Loucy (cell line): Measurements from ENCODE around the gene VCAN.

Source experiments
- H2AFZ ChIP-seq: fragments of 200-600 bp; sonication (generic); 2 replicates; pipeline ENCODE4 v1.6.0; 2016; ENCODE audit warnings: antibody characterized with exemption, mild to moderate bottlenecking, low read length, moderate library complexity
- H3F3A ChIP-seq: fragments of 200-600 bp; 2 replicates; pipeline ENCODE4 v1.6.0; 2016; ENCODE audit warnings: antibody characterized with exemption, low read depth, mild to moderate bottlenecking
- H3K27me3 ChIP-seq: fragments of 200-600 bp; sonication (generic); 2 replicates; pipeline ENCODE4 v1.6.1; 2014; ENCODE audit warnings: low read length, mild to moderate bottlenecking; ENCODE audit not compliant: insufficient read depth, poor library complexity, severe bottlenecking
- H3K36me3 ChIP-seq: fragments of 200-600 bp; sonication (generic); 2 replicates; pipeline ENCODE4 v1.6.1; 2016; ENCODE audit warnings: low read length; ENCODE audit not compliant: insufficient read depth
- H3K4me1 ChIP-seq: fragments of 200-600 bp; sonication (generic); 2 replicates; pipeline ENCODE4 v1.5.1; 2014; ENCODE audit warnings: low read length, mild to moderate bottlenecking; ENCODE audit not compliant: insufficient read depth, poor library complexity, severe bottlenecking
- H3K4me2 ChIP-seq: fragments of 200-600 bp; sonication (generic); 2 replicates; pipeline ENCODE4 v1.6.0; 2014; ENCODE audit warnings: antibody characterized with exemption, low read length, low read depth, mild to moderate bottlenecking; ENCODE audit not compliant: poor library complexity, severe bottlenecking
- H3K4me3 ChIP-seq: fragments of 200-600 bp; sonication (generic); 2 replicates; pipeline ENCODE4 v1.5.1; 2014; ENCODE audit warnings: low read length, mild to moderate bottlenecking, mixed read lengths; ENCODE audit not compliant: poor library complexity, severe bottlenecking
- H3K79me2 ChIP-seq: fragments of 200-600 bp; sonication (generic); 2 replicates; pipeline ENCODE4 v1.6.1; 2014; ENCODE audit warnings: low read length; ENCODE audit not compliant: insufficient read depth
- H3K9ac ChIP-seq: fragments of 200-600 bp; sonication (generic); 2 replicates; pipeline ENCODE4 v1.6.0; 2014; ENCODE audit warnings: mild to moderate bottlenecking, low read depth, low read length, moderate library complexity; ENCODE audit not compliant: poor library complexity, severe bottlenecking
- H3K9me2 ChIP-seq: fragments of 200-600 bp; sonication (generic); replicated peaks from 2 replicates; pipeline ENCODE4 v1.6.1; 2016; ENCODE audit warnings: low read depth, low read length, mixed read lengths
- H3K9me3 ChIP-seq: fragments of 200-600 bp; sonication (generic); 2 replicates; pipeline ENCODE4 v1.6.1; 2014; ENCODE audit warnings: mild to moderate bottlenecking, antibody characterized with exemption, low read length, low read depth; ENCODE audit not compliant: insufficient read depth
- H4K20me1 ChIP-seq: fragments of 200-600 bp; sonication (generic); 2 replicates; pipeline ENCODE4 v1.6.0; 2014; ENCODE audit warnings: antibody characterized with exemption, low read length, mild to moderate bottlenecking; ENCODE audit not compliant: insufficient read depth, poor library complexity, severe bottlenecking
- EZH2phosphoT487 ChIP-seq: fragments of 200-600 bp; IDR thresholded peaks from 2 replicates; pipeline ENCODE4 v1.6.1; 2018; ENCODE audit warnings: antibody characterized with exemption, mild to moderate bottlenecking, moderate library complexity, borderline replicate concordance
- TF ChIP-seq, protein P1 (sequence below): fragments of 200-600 bp; sonication (generic); conservative IDR thresholded peaks from 2 replicates; pipeline ENCODE4 v1.5.1; 2014; ENCODE audit warnings: mild to moderate bottlenecking, antibody characterized with exemption, low read length

The VCAN gene

DNA sequence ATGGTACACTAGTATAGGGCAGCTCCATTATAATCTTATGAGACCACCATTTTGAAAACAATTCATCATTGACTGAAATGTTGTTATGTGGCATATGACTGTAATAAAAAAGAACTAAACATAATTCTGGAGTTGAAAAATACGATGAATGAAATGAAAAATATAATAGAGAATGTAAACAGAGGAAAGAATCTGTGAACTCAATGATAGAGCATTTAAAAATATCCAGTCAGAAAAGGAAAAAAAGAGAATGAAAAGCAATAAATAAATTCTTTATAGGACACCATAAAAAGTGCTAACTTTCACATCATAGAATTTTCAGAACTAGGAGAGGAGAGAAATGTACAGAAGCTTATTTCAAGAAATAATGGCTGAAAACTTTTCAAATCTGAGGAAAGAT is 17.6 kb upstream of the VCAN start:
- H3K4me1 ChIP-seq: no peaks in the 10 kb centered on the region
- no peak overlapping the region for H3K9ac ChIP-seq
- no peaks in the 10 kb centered on the region for H3F3A ChIP-seq
- H4K20me1 ChIP-seq: no peaks in the 10 kb centered on the region
- H3K27me3 ChIP-seq: no peaks in the 10 kb centered on the region
- H2AFZ ChIP-seq: no peak overlapping the region
- no peaks in the 10 kb centered on the region for H3K9me2 ChIP-seq
- H3K9me3 ChIP-seq: peaks cover 15% of the 10 kb centered on the region; the same call in 1 of the 2 replicates
- H3K79me2 ChIP-seq: no peaks in the 10 kb centered on the region
- H3K36me3 ChIP-seq: no peaks in the 10 kb centered on the region
- no peak overlapping the region for H3K4me3 ChIP-seq
- TF ChIP-seq EZH2phosphoT487: no peak
- TF ChIP-seq, protein P1, sequence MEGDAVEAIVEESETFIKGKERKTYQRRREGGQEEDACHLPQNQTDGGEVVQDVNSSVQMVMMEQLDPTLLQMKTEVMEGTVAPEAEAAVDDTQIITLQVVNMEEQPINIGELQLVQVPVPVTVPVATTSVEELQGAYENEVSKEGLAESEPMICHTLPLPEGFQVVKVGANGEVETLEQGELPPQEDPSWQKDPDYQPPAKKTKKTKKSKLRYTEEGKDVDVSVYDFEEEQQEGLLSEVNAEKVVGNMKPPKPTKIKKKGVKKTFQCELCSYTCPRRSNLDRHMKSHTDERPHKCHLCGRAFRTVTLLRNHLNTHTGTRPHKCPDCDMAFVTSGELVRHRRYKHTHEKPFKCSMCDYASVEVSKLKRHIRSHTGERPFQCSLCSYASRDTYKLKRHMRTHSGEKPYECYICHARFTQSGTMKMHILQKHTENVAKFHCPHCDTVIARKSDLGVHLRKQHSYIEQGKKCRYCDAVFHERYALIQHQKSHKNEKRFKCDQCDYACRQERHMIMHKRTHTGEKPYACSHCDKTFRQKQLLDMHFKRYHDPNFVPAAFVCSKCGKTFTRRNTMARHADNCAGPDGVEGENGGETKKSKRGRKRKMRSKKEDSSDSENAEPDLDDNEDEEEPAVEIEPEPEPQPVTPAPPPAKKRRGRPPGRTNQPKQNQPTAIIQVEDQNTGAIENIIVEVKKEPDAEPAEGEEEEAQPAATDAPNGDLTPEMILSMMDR: no peak
- H3K4me2 ChIP-seq: no peak overlapping the region

DNA sequence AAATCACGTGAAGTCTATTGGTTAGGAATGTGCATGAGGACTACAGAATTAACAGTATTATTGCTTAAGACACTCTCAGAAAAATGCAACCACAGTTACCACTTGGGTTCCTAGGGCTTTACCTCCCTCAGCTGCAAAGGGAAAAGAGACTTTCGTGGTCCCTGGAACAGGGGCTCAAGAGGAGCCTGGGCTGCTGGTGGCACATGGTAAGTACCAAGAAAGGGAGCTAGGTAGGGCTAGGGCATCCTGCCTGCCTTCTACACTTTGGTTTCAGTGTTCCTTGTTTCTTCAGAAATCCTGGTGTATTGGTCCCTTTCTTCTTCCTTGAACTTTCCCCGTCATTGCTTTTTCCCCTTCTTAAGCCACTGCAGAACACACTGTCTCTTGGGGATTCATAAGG is 7.3 kb upstream of the VCAN start:
- H3K79me2 ChIP-seq: no peaks in the 10 kb centered on the region
- H4K20me1 ChIP-seq: no peaks in the 10 kb centered on the region
- peaks cover 5% of the 10 kb centered on the region for H3K27me3 ChIP-seq
- H3F3A ChIP-seq: no peaks in the 10 kb centered on the region
- no peak overlapping the region for H3K9ac ChIP-seq
- H2AFZ ChIP-seq: no peak overlapping the region
- no peak for TF ChIP-seq EZH2phosphoT487
- TF ChIP-seq, protein P1: no peak
- no peaks in the 10 kb centered on the region for H3K36me3 ChIP-seq
- H3K9me3 ChIP-seq: no peaks in the 10 kb centered on the region
- H3K4me2 ChIP-seq: no peak overlapping the region
- H3K4me3 ChIP-seq: no peak overlapping the region
- H3K9me2 ChIP-seq: no peaks in the 10 kb centered on the region
- no peaks in the 10 kb centered on the region for H3K4me1 ChIP-seq

DNA sequence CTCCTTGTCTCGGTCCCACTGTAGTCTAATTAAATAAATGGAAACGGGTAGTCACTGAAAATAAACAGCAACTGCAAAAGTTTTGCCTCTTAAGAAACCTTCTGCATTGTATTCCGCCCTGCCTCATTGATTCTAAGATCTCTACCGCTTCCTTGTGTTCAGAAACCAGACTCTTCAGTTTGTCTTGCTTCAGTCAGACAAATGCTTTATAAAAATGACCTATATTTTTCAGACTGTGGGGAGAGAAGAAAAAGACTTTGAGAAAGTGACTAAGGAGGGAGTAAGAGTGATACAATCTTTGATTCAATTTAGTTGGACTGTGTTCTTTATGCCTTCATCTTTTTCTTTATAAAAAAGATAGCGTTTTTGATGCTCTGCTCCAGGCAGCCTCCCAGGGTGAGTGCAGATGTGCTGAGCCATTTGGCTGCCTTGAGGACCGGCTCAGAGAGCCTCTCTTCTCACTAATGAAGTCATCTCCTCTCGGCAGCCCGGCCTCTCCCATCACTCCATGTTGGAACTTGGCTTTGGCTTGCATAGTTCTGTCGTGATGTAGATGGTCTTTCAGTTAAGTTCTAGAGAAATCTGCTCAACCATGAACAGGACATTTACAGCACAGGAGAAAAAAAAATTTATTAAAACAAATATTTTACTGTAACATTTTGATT is 4.0 kb upstream of the VCAN start:
- Histone ChIP-seq H2AFZ (no peak overlapping the region), H3K4me2 (no peak overlapping the region), H3K9me2 (no peaks in the 10 kb centered on the region), H3K27me3 (peaks cover 5% of the 10 kb centered on the region), H3K4me1 (no peaks in the 10 kb centered on the region), H3F3A (no peaks in the 10 kb centered on the region), H4K20me1 (no peaks in the 10 kb centered on the region), H3K79me2 (no peaks in the 10 kb centered on the region), H3K9me3 (no peaks in the 10 kb centered on the region), H3K4me3 (no peak overlapping the region), H3K36me3 (no peaks in the 10 kb centered on the region), H3K9ac (no peak overlapping the region)
- TF ChIP-seq EZH2phosphoT487: no peak
- TF ChIP-seq, protein P1: peak; percentile 31; the same call in 1 of the 2 replicates
